HG03060 (cell line): ENCODE results near the gene ARHGEF7.

Experiments
- ATAC-seq: cut with Tn5 transposase; IDR thresholded peaks from one replicate; pipeline ENCODE4 v1.9.1; 2021; ENCODE audit warnings: low read depth, moderate number of reproducible peaks; ENCODE audit not compliant: unreplicated experiment

ARHGEF7 gene

GRCh38 chr13:111166882-111167675 lies 52.0 kb downstream of the ARHGEF7 start:
- ATAC-seq, result no peak

DNA sequence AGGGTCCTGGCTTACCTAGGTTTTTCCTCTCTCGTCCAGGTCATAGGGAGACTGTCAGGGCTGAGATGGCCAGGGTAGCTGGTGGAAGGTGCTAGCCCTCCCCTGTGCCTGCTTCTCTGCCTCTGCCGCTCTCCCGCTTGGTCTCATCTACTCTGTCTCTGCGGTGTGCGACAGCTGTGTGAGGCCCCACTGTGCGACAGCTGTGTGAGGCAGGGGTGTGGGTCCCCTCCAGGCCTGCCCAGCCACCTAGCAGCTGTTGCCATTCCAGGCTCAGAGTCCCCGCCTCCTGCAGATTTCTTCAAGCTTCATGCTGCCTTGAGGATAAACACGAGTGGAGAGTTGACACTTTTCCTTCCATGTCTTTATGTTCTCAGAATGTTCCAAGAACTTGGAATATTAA lies 53.0 kb downstream of the ARHGEF7 start:
- no peak for ATAC-seq

DNA sequence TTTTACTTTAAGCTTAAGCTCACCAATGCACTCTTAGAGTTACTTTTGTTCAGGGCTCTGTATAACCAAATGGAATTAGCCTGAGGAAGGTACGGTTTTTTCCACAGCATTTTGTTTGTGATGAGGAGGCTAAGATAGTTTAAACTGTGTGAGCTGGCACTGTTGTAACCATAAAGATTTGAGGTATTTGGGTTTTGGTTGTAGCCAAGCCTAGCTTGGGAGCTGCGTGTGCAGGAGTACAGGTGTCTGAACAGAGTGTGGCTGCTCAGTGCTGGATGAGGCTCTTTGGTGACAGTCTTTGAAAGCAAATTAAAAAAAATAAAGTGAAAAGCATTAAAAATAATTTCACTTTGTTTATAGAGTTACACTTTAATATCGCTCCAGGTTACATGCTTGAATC lies 56.0 kb downstream of the ARHGEF7 start:
- no peak for ATAC-seq

DNA sequence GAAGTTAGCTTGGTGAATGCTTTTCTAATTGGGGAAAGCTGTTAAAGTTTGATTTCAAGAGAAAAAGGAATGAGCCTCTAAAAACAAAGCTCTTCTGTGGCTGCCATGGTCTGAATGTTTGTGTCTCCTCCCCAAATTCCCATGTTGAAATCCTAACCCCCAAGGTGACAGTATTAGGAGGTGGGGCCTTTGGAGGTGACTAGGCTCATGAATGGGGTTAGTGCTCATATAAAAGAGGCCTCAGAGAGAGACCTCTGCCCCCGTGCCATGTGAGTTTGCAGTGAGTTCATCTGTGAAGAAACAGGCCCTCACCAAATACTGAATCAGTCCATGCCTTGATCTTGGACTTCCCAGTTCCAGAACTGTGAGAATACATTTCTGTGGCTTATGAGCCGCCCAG lies 56.5 kb downstream of the ARHGEF7 start:
- no peak for ATAC-seq

GRCh38 chr13:111174377-111175114 lies 59.4 kb downstream of the ARHGEF7 start:
- no peak for ATAC-seq

- no peak for ATAC-seq
These were observed 60.3 kb downstream of the ARHGEF7 start for GRCh38 chr13:111175372-111175771.

DNA sequence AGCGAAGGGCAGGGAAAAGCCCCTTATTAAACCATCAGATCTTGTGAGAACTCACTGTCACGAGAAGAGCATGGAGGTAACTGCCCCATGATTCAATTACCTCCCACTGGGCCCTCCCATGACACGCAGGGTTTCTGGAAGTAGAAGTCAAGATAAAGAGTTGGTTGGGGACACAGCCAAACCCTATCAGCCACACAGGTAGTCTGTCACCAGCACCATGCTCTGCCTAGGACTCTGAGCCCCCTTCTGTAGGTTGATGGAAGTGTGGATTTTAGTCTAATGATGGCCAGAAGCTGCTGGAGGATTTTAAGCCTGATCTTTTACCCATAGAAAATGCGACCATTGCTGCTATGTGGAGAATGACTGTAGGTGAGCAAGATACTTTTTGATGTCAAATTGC lies 60.8 kb downstream of the ARHGEF7 start:
- no peak for ATAC-seq

DNA sequence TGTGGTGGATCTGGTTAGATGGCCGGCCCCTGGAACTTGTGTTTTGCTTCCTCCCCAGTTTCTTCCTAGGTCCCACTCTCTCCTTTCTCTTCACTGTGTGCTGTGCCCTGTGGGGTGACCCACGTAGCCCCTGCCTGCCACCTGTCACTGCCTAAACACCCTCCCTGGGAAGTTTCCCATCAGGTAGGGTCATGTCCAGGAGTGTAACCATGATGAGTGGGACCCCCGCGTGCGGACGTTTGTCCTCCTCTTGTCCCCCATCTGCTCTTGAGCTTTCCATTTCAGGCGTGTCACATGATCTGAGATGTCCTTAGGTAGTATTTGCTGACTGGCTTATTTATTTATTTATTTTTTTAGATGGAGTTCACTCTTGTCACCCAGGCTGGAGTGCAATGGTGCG lies 61.3 kb downstream of the ARHGEF7 start:
- no peak for ATAC-seq

DNA sequence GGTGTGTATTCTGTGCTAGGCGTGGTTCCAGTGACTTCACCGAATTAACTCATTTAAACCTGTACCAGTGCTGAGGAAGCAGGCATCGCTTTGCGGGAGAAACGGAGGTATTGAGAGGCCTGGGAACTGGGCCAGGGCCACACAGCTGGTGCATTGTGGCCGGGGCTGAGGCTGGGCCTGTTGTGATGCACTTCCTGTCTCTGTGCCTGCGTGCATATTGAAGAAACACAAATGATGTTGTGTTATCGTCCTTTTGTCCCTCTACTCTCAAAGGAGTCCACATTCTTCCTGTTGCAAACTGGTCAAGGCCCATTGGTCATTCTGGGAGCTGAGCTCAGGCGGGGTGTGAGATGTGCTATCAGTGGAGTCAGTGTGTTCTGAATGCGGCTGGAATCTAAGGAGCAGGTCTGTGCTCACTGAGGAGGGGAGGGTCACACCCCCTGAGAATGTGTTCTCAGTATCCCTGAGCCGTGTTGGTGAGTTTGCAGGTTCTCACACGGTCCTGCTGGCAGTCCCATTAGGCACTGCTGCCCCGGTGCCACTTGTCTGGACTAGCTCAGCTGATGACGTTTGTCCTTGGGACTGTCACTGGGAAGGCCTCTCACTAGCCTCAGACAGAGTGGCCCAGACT lies 62.1 kb downstream of the ARHGEF7 start:
- ATAC-seq, result peak; percentile 75

GRCh38 chr13:111177921-111178320 lies 62.8 kb downstream of the ARHGEF7 start:
- ATAC-seq, result no peak

GRCh38 chr13:111178402-111178801 lies 63.3 kb downstream of the ARHGEF7 start:
- no peak for ATAC-seq

- no peak for ATAC-seq
These were observed 65.0 kb downstream of the ARHGEF7 start for GRCh38 chr13:111179908-111180760.

DNA sequence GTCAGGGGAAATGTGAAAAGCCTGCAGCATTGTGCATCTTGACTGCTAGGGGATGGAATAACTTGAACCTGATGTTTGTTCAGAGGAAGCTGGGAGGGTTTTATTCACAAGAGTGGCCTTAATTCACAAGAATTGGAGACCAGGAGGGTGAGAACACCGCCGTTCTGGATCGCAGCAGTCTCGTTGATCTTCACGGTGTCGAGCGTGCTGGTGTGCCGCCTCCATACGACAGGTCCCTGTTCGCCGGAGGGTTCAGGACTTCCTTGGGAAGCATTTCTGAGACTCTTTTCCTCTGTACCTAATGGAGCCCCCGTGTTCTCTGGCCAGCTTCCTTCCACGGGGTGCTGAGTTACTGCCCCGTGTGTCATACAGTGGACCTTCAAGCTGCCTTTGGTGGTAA lies 66.9 kb downstream of the ARHGEF7 start:
- ATAC-seq, result no peak

- ATAC-seq, result no peak
These were observed 68.1 kb downstream of the ARHGEF7 start for GRCh38 chr13:111183087-111183645.

- ATAC-seq, result no peak
These were observed 68.8 kb downstream of the ARHGEF7 start for GRCh38 chr13:111183959-111184358.

DNA sequence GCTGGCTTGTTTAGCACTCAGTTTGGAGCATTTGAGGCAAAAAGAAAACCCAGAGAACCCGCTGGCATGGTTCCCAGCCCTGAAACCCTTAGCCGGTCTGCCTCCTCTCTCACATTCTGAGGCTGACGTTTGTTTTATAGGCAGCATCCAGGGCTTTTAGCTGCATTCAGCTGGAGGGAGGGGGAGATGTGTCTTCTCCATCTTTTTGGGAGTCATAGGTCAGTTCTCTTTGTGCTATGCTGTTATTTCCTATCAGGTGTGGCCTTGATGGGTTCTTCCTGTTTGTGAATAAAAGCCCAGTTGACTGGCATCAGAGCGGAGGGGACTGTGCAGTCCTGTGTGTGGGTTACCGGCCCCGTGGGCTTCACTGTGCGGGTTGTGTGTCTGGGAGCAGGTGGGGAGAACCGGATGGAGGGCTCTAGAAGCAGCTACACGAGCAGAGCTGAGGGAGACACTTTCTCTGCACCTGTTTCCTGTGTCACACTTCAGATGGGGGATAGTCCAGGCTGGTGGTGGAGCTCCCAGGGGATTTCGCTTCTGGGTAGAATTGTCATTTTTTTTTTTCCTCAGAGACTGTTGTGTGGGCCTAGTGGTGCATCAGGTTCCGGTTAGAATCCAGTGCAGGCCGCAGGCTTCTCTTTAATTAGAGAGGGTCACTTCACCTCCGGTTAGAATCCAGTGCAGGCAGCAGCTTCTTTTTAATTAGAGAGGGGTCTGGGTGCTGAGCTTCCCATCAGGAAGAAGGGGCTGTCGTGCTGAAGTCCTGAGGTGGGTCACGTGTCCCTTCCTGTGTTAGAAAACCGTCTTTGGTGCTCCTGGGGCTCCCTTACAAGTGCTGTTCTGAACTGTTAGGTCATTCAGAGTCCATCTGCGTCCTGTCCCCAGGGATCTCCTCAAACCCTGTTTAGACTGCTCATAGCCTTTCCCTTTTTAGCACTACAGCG lies 69.6 kb downstream of the ARHGEF7 start:
- peak; percentile 78 for ATAC-seq

DNA sequence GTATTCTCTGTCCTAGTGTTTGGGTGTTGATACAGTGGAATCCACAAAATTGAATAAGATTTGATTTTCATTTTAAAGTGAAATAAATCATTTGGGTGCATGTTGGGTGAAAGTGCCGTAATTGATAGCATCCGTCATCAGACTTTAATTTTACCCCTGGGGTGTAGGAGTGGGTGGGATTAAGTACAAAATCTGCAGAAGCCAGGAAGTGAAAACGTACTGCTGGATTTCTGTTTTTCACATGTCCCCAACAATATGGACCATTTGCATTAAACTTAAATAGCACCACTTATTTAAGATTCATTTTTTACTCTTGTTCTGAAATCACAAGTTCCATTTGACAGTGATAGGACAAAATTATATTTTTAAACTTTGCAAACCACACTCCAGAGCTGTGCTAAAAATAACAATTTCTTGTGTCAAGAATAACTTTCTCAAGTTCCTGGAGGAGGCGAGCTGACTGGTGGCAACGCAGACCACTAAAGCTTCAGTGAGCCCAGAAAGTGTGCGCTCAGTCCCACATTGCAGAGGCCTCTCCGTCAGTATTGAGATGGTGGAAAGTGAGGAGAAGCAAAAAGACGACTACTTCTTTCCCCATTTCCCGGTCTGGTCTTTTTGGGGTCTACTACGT lies 71.3 kb downstream of the ARHGEF7 start:
- no peak for ATAC-seq

GRCh38 chr13:111187960-111188541 lies 72.9 kb downstream of the ARHGEF7 start:
- no peak for ATAC-seq
